Measurements from ENCODE around the gene ARHGAP8.
"Not testable (repeated sequence)": the region's sequence is repeated elsewhere in the genome, so short reads cannot be mapped to it uniquely, and the experiment has no call there.

Gene ARHGAP8

GRCh38 chr22:44838316-44839016 is 86.1 kb downstream of the ARHGAP8 start:
- DNase-seq, result no peak

GRCh38 chr22:44839061-44839460 is 86.7 kb downstream of the ARHGAP8 start:
- no peak for DNase-seq

- no peak for DNase-seq
These were observed 87.3 kb downstream of the ARHGAP8 start for GRCh38 chr22:44839721-44840120.

GRCh38 chr22:44840611-44841322 is 88.4 kb downstream of the ARHGAP8 start:
- DNase-seq, result no peak

GRCh38 chr22:44842417-44842816 is 90.0 kb downstream of the ARHGAP8 start:
- DNase-seq, result no peak

- no peak for DNase-seq
These were observed 92.8 kb downstream of the ARHGAP8 start for GRCh38 chr22:44845191-44845590.

GRCh38 chr22:44845796-44846720 is 93.7 kb downstream of the ARHGAP8 start:
- DNase-seq, result no peak

GRCh38 chr22:44846726-44847275 is 94.4 kb downstream of the ARHGAP8 start:
- DNase-seq, result no peak

GRCh38 chr22:44847380-44847779 is 95.0 kb downstream of the ARHGAP8 start:
- no peak for DNase-seq

- DNase-seq, result no peak
These were observed 95.5 kb downstream of the ARHGAP8 start for GRCh38 chr22:44847892-44848291.

- DNase-seq, result no peak
These were observed 95.9 kb downstream of the ARHGAP8 start for GRCh38 chr22:44848296-44848741.

- DNase-seq, result no peak
These were observed 96.5 kb downstream of the ARHGAP8 start for GRCh38 chr22:44848791-44849420.

- DNase-seq, result no peak
These were observed 98.6 kb downstream of the ARHGAP8 start for GRCh38 chr22:44850946-44851345.

- DNase-seq, result not testable (repeated sequence)
These were observed 102.3 kb downstream of the ARHGAP8 start for GRCh38 chr22:44854641-44855040.

- DNase-seq, result no peak
These were observed 103.5 kb downstream of the ARHGAP8 start for GRCh38 chr22:44855855-44856254.

GRCh38 chr22:44858819-44859218 is 106.4 kb downstream of the ARHGAP8 start:
- DNase-seq, result not testable (repeated sequence)

GRCh38 chr22:44859641-44860040 is 107.3 kb downstream of the ARHGAP8 start:
- DNase-seq, result no peak

GRCh38 chr22:44860311-44860710 is 107.9 kb downstream of the ARHGAP8 start:
- no peak for DNase-seq

GRCh38 chr22:44861245-44861644 is 108.9 kb downstream of the ARHGAP8 start:
- no peak for DNase-seq

- no peak for DNase-seq
These were observed 109.9 kb downstream of the ARHGAP8 start for GRCh38 chr22:44862281-44862680.

- DNase-seq, result no peak
These were observed 110.8 kb downstream of the ARHGAP8 start for GRCh38 chr22:44862981-44863860.

Data from KG1 (cell line).